GM21576 (cell line): ENCODE results near the gene JUN.

Source experiments
- ATAC-seq: cut with Tn5 transposase; IDR thresholded peaks from one replicate; pipeline ENCODE4 v1.9.1; 2021; ENCODE audit warnings: mild to moderate bottlenecking, moderate library complexity; ENCODE audit not compliant: unreplicated experiment

Gene JUN

GRCh38 chr1:58784758-58785441 lies 1.1 kb upstream of the JUN start:
- no peak for ATAC-seq

DNA sequence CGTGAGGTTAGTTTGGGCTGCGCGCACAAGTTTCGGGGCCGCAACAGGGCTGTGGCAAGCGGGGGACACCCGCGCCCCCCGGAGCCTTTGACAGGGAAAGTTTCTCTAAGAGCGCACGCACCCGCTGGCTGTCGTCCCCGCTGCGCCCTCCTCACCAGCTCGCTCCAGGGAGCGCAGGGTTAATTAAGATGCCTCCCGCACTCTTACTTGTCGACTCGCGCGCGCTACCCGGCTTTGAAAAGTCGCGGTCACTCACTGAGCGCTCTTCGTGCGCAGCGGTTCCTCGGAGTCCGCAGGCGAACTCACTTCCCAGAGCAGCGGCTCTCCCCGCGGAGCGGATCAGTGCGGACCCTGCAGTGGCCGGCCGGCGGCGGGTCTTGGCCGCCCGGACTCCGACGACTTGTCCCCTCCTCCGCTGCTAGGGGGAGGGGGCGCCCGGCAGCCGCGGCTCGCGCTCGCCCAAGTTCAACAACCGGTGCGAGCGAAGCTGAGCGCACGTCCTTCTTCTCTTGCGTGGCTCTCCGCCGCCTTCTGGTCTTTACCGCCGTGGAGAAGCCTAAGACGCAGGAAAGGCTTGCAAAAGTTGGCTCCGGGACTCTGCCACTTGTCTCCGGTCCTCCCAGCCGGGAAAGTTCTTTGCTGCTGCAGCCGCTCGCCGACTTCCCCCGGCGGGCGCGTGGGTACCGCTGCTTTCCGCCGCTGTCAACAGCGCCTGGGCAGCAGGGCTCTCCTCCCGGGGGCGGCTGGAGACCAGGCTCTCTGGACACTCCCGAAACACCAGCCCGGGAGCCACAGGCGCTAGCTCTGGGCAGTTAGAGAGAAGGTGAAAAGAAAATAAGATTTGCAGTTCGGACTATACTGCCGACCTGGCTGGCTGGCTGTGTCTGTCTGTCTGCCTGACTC lies 506 bp downstream of the JUN start:
- peak; percentile 13 for ATAC-seq

DNA sequence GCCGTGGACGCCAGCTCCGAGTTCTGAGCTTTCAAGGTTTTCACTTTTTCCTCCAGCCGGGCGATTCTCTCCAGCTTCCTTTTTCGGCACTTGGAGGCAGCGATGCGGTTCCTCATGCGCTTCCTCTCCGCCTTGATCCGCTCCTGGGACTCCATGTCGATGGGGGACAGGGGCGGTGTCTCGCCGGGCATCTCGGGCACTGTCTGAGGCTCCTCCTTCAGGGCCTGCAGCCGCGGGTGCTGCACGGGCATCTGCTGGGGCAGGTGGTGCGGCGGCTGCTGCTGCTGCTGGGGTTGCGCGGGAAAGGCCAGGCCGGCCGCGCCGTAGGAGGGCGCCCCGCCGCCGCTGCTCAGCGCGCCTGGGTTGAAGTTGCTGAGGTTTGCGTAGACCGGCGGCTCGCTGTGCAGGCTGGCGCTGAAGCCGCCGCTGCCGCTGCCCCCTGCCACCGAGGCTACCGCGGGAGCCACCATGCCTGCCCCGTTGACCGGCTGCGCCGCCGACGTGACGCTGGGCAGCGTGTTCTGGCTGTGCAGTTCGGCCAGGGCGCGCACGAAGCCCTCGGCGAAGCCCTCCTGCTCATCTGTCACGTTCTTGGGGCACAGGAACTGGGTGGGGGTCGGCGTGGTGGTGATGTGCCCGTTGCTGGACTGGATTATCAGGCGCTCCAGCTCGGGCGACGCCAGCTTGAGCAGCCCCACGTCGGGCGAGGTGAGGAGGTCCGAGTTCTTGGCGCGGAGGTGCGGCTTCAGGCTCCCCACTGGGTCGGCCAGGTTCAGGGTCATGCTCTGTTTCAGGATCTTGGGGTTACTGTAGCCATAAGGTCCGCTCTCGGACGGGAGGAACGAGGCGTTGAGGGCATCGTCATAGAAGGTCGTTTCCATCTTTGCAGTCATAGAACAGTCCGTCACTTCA lies 1.4 kb downstream of the JUN start:
- peak; percentile 17 for ATAC-seq

GRCh38 chr1:58781541-58782177 lies 2.2 kb downstream of the JUN start:
- no peak for ATAC-seq

- ATAC-seq: no peak
Observed at GRCh38 chr1:58780836-58781452, 2.9 kb downstream of the JUN start.

GRCh38 chr1:58780411-58780810 lies 3.4 kb downstream of the JUN start:
- no peak for ATAC-seq

DNA sequence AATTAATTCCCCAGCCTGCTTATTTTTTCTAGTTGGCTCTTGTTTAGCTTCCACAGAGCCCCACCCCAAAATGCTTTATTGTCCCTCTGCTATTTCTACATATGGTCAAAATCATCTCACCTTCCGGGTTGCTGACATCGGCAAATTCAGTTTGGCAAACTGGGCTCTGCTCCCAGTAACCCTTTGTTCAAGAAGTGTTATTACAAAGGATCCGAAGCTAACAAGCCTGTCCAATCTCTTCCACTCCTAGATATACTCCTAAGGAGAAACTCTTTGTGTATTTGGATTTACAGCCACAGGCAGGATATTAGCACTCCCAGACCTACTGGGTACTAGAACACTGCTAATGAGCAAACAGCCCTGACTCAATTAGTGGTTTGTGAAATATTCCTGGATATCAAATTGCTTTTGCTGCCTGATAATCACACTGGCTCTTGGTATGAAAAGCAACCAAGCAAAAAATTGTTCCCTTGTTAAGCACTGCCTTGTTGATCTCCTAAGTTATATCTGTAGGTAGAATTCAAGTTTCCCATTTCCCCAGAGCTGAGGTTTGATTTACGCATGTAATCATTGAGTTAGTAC lies 4.0 kb downstream of the JUN start:
- no peak for ATAC-seq

DNA sequence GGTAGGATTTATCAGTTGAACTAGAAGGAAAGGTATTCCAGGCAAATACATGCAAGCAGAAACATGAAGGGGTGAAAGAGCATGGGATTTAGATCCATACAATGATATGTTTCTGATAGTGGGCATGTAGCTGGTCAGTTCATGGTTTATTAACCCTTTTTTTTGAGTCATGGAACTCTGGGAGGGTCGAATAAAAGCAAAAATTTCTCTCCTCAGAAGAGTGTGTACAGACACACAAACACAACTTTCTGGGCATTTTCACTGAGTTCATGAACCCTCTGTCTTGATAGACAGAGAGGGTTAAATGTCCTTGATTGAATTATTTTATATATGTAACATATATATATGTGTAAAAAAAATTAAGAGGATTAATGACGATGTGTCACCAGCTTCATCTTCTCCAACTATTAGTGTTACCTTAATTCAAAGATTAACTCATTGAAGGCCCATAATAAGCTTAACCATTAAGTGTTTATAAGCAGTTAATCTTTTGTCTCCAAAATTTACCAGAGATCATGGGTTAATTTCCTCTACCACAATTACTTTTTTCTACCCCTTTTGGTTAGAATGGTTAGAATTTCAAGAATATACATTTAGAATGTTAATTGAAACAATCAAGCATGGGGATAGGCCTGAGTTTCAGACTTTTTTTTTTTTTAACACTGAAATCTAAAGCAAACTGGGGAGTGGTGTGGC lies 4.6 kb downstream of the JUN start:
- ATAC-seq: no peak

DNA sequence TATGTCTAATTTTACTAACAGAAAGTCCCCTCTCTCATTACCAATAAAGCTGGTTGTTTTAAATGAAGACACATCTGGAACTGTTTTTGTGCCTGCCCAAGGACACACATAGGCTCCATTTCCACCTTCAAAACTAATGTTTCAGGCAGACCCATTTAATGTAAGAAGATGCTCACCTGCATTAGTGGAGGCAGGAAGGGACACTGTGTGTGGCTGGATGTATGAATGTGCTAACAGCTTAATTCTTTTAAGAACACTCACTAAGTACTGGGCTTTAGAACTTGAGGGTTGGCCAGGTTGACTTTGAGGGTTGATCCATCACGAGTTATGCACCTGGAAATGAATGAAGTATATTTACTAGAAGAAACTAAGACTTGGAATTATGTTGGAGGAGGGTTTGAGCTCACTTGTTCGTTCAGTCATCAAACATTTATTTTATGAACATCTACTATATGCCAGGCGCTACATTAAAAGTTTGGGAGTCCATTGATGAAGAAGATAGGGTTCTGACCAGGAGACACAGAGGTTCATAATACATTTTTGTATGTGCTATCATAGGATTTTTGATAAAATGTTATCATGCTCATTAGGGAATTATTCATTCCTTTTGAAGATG lies 5.4 kb downstream of the JUN start:
- no peak for ATAC-seq

- ATAC-seq: no peak
Observed at GRCh38 chr1:58774027-58774426, 9.8 kb downstream of the JUN start.

DNA sequence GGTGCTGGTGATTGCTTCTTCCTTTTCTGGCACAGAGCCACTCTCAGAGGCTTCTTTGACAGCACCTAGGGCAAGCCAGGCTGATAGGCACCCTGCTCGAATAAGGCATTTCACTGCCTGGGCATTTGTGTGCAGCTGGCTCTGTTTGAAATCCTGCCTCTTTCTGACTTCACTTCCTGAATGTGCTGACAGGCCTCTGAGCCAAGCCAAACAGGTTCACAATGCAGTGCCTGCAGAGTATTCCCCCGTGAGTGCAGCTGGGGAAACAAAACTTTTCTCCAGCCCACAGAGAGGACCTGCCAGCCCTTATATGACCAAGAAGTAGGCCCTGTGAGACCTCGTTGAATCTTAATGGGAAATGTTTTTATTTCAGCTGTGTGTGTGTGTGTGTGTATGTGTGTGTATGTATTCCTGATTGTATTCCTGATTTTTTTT lies 10.4 kb downstream of the JUN start:
- ATAC-seq: peak; percentile 82

- ATAC-seq: no peak
Observed at GRCh38 chr1:58769809-58770320, 14.0 kb downstream of the JUN start.

DNA sequence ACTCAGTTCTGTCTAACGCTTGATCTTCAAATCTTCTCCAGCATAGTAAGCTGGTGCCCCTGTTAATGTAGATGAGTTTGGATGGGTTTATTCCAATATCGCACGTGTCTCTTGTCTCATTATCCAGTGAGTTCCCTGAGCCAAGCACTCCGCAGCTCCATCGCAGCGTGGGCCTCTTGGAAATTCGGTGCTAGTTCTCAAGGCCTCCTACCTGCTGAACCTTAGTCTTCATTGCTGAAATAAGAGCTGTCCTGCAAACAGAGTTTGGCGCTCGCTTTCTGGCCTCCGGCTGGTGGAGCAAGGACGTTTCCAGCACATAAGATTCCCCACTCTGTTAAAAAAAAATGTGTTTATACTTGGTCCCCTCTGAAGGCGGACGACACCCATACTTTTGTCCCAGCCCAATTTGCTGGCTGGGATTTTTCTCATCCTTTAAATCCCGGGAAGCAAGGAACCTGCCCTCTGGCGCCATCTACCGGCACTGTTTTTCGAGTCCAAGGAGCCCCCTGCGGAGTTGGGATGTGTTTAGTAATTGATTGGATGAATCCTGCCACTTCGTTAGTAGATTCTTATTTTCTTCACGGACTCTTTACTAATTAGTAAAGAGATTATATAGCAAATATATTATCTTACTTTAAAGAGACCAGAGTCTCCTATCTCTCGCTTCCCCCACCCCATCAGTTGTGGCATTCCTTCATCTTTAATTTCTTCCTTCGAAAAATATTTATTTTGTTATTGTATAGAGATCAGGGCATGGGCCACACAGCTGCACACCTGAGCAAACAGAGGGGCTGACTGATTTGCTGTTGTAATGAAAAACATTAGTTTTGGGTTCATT lies 14.7 kb downstream of the JUN start:
- ATAC-seq: no peak

GRCh38 chr1:58768191-58768731 lies 15.6 kb downstream of the JUN start:
- ATAC-seq: no peak

GRCh38 chr1:58767143-58767542 lies 16.7 kb downstream of the JUN start:
- ATAC-seq: no peak

DNA sequence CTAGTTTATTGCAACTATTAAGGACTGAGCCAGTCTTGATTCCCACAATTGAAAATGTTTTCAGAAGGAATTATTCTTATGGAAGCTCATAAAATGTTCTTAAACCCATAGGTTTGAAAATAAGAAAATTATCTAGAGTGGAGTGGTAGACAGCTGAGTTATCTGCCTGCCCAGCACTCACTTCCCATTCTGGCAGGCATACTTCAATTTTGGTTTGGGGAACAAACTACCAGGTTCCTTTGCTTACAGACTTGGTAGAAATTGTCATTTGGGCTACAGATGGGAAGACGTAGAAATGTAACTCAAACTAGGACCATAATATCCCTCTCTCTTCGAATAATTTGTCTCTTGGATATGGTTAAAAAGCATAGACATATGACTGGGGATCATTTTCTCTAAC lies 18.4 kb downstream of the JUN start:
- no peak for ATAC-seq

- ATAC-seq: no peak
Observed at GRCh38 chr1:58765006-58765405, 18.8 kb downstream of the JUN start.
